Activated CD4-positive, alpha-beta T cell treated with anti-CD3 and anti-CD28 coated beads, Interleukin-2, amount 10 ng/mL, durations not matched to agents 24 days and 14 days (primary cell): ENCODE results near the gene MICAL3. TPM values are rescaled to one million over a fixed set of nuclear protein-coding genes. Genes with fewer than 3 reads are reported as not detected.

Experiments used
- DNase-seq: peaks from one replicate; pipeline ENCODE4 v3.0.0; 2022
- H3K27ac Mint-ChIP-seq: one replicate; pipeline ENCODE4 v1.8.0; 2022; ENCODE audit warnings: mild to moderate bottlenecking, mixed read lengths
- H3K27me3 Mint-ChIP-seq: one replicate; pipeline ENCODE4 v1.8.0; 2022; ENCODE audit warnings: mixed read lengths
- H3K36me3 Mint-ChIP-seq: one replicate; pipeline ENCODE4 v1.8.0; 2022; ENCODE audit warnings: low read depth, mild to moderate bottlenecking, mixed read lengths
- H3K4me1 Mint-ChIP-seq: one replicate; pipeline ENCODE4 v1.8.0; 2021; ENCODE audit warnings: mixed read lengths
- H3K4me3 Mint-ChIP-seq: one replicate; pipeline ENCODE4 v1.8.0; 2022; ENCODE audit warnings: mild to moderate bottlenecking, moderate library complexity, mixed read lengths
- H3K9me3 Mint-ChIP-seq: one replicate; pipeline ENCODE4 v1.8.0; 2021; ENCODE audit warnings: mixed read lengths
- intact Hi-C: fragments of 100-400 bp; cut with micrococcal nuclease; formaldehyde crosslinking; loops from one replicate; pipeline ENCODE4 v1.15.1; 2023
- total RNA-seq: library from RNA; stranded (reverse); gene quantifications from 2 replicates; pipeline ENCODE4 v1.2.3, GENCODE V29; 2022

Gene MICAL3
- total RNA-seq, 1 donor from 2014 or later = 51.2 TPM

- peak; percentile 62 for DNase-seq
- Mint-ChIP-seq H3K4me1 (peaks cover 8% of the 10 kb centered on the region), H3K4me3 (no peak overlapping the region), H3K36me3 (no peaks in the 10 kb centered on the region), H3K9me3 (no peaks in the 10 kb centered on the region), H3K27me3 (no peaks in the 10 kb centered on the region), H3K27ac (peak overlapping the region; percentile 58)
- intact Hi-C loops = loop anchor here (10.0 kb wide), 1 partner anchor 50 kb away; the partner anchor contains the start of gene MICAL3
Measured at GRCh38 chr22:17974703-17975372, 49.5 kb downstream of the MICAL3 start.

- H3K4me1 Mint-ChIP-seq = peaks cover 8% of the 10 kb centered on the region
- H3K27me3 Mint-ChIP-seq = no peaks in the 10 kb centered on the region
- DNase-seq = no peak
- H3K9me3 Mint-ChIP-seq = no peaks in the 10 kb centered on the region
- intact Hi-C loops = loop anchor here (10.0 kb wide), 1 partner anchor 51 kb away; the partner anchor contains the start of gene MICAL3
- H3K4me3 Mint-ChIP-seq = no peak overlapping the region
- no peak overlapping the region for H3K27ac Mint-ChIP-seq
- H3K36me3 Mint-ChIP-seq = peaks cover 2% of the 10 kb centered on the region
Measured at GRCh38 chr22:17974087-17974486, 50.3 kb downstream of the MICAL3 start.

- H3K9me3 Mint-ChIP-seq = no peaks in the 10 kb centered on the region
- H3K4me3 Mint-ChIP-seq = no peak overlapping the region
- H3K4me1 Mint-ChIP-seq = peaks cover 8% of the 10 kb centered on the region
- H3K36me3 Mint-ChIP-seq = peaks cover 2% of the 10 kb centered on the region
- H3K27ac Mint-ChIP-seq = no peak overlapping the region
- H3K27me3 Mint-ChIP-seq = no peaks in the 10 kb centered on the region
- intact Hi-C loops = loop anchor here (10.0 kb wide), 1 partner anchor 52 kb away; the partner anchor contains the start of gene MICAL3
- DNase-seq = no peak
Measured at GRCh38 chr22:17973217-17973616, 51.1 kb downstream of the MICAL3 start.

GRCh38 chr22:17972385-17973191 is 51.8 kb downstream of the MICAL3 start:
- H3K4me3 Mint-ChIP-seq = no peak overlapping the region
- no peak for DNase-seq
- H3K36me3 Mint-ChIP-seq = peaks cover 2% of the 10 kb centered on the region
- intact Hi-C loops = loop anchor here (10.0 kb wide), 1 partner anchor 52 kb away; the partner anchor contains the start of gene MICAL3
- H3K27ac Mint-ChIP-seq = no peak overlapping the region
- no peaks in the 10 kb centered on the region for H3K9me3 Mint-ChIP-seq
- peaks cover 8% of the 10 kb centered on the region for H3K4me1 Mint-ChIP-seq
- no peaks in the 10 kb centered on the region for H3K27me3 Mint-ChIP-seq

- Mint-ChIP-seq H3K9me3 (no peaks in the 10 kb centered on the region), H3K4me1 (peaks cover 8% of the 10 kb centered on the region), H3K36me3 (peaks cover 2% of the 10 kb centered on the region), H3K27me3 (no peaks in the 10 kb centered on the region), H3K4me3 (no peak overlapping the region), H3K27ac (no peak overlapping the region)
- intact Hi-C loops = loop anchor here (10.0 kb wide), 1 partner anchor 53 kb away; the partner anchor contains the start of gene MICAL3
- DNase-seq = no peak
Measured at GRCh38 chr22:17971711-17972110, 52.6 kb downstream of the MICAL3 start.

- H3K36me3 Mint-ChIP-seq = peaks cover 2% of the 10 kb centered on the region
- H3K4me3 Mint-ChIP-seq = no peak overlapping the region
- H3K9me3 Mint-ChIP-seq = no peaks in the 10 kb centered on the region
- H3K4me1 Mint-ChIP-seq = peaks cover 6% of the 10 kb centered on the region
- H3K27ac Mint-ChIP-seq = no peak overlapping the region
- no peak for DNase-seq
- intact Hi-C loops = loop anchor here (10.0 kb wide), 1 partner anchor 55 kb away; the partner anchor contains the start of gene MICAL3
- H3K27me3 Mint-ChIP-seq = no peaks in the 10 kb centered on the region
Measured at GRCh38 chr22:17970201-17970708, 54.1 kb downstream of the MICAL3 start.

- intact Hi-C loops = loop anchor here (10.0 kb wide), 1 partner anchor 55 kb away; the partner anchor contains the start of gene MICAL3
- H3K27me3 Mint-ChIP-seq = no peaks in the 10 kb centered on the region
Measured at GRCh38 chr22:17969701-17970113, 54.7 kb downstream of the MICAL3 start.

GRCh38 chr22:17968126-17968525 is 56.2 kb downstream of the MICAL3 start:
- peaks cover 2% of the 10 kb centered on the region for H3K36me3 Mint-ChIP-seq
- no peak overlapping the region for H3K27ac Mint-ChIP-seq
- intact Hi-C loops = no loop called here
- no peaks in the 10 kb centered on the region for H3K27me3 Mint-ChIP-seq
- no peaks in the 10 kb centered on the region for H3K4me1 Mint-ChIP-seq
- H3K4me3 Mint-ChIP-seq = no peak overlapping the region
- DNase-seq = no peak
- H3K9me3 Mint-ChIP-seq = no peaks in the 10 kb centered on the region

More at GRCh38 chr22:17969701-17970113, 54.7 kb downstream of the MICAL3 start:
- no peak for DNase-seq
- Mint-ChIP-seq H3K27ac (no peak overlapping the region), H3K4me3 (no peak overlapping the region), H3K9me3 (no peaks in the 10 kb centered on the region), H3K36me3 (peaks cover 2% of the 10 kb centered on the region), H3K4me1 (peaks cover under 1% of the 10 kb centered on the region)

GRCh38 chr22:17966403-17966717 is 58.0 kb downstream of the MICAL3 start:
- no peak overlapping the region for H3K27ac Mint-ChIP-seq
- intact Hi-C loops = no loop called here
- no peaks in the 10 kb centered on the region for H3K27me3 Mint-ChIP-seq
- no peak for DNase-seq
- H3K4me1 Mint-ChIP-seq = no peaks in the 10 kb centered on the region
- H3K36me3 Mint-ChIP-seq = peaks cover 2% of the 10 kb centered on the region
- no peaks in the 10 kb centered on the region for H3K9me3 Mint-ChIP-seq
- no peak overlapping the region for H3K4me3 Mint-ChIP-seq

GRCh38 chr22:17965538-17966402 is 58.6 kb downstream of the MICAL3 start:
- DNase-seq = no peak
- Mint-ChIP-seq H3K36me3 (peaks cover 2% of the 10 kb centered on the region), H3K9me3 (no peaks in the 10 kb centered on the region), H3K4me3 (no peak overlapping the region), H3K4me1 (no peaks in the 10 kb centered on the region), H3K27me3 (no peaks in the 10 kb centered on the region), H3K27ac (no peak overlapping the region)
- intact Hi-C loops = no loop called here

- no peaks in the 10 kb centered on the region for H3K9me3 Mint-ChIP-seq
- intact Hi-C loops = no loop called here
Measured at GRCh38 chr22:17964643-17965042, 59.7 kb downstream of the MICAL3 start.

GRCh38 chr22:17964156-17964555 is 60.2 kb downstream of the MICAL3 start:
- no peaks in the 10 kb centered on the region for H3K36me3 Mint-ChIP-seq
- no peak overlapping the region for H3K27ac Mint-ChIP-seq
- H3K4me3 Mint-ChIP-seq = no peak overlapping the region
- no peak for DNase-seq
- no peaks in the 10 kb centered on the region for H3K9me3 Mint-ChIP-seq
- no peaks in the 10 kb centered on the region for H3K27me3 Mint-ChIP-seq
- H3K4me1 Mint-ChIP-seq = no peaks in the 10 kb centered on the region
- intact Hi-C loops = no loop called here

More at GRCh38 chr22:17964643-17965042, 59.7 kb downstream of the MICAL3 start:
- Mint-ChIP-seq H3K4me1 (no peaks in the 10 kb centered on the region), H3K4me3 (no peak overlapping the region), H3K36me3 (peaks cover 2% of the 10 kb centered on the region), H3K27me3 (no peaks in the 10 kb centered on the region), H3K27ac (no peak overlapping the region)
- no peak for DNase-seq

- no peak overlapping the region for H3K27ac Mint-ChIP-seq
- intact Hi-C loops = no loop called here
- H3K4me1 Mint-ChIP-seq = no peaks in the 10 kb centered on the region
- no peaks in the 10 kb centered on the region for H3K9me3 Mint-ChIP-seq
- H3K4me3 Mint-ChIP-seq = no peak overlapping the region
- H3K27me3 Mint-ChIP-seq = no peaks in the 10 kb centered on the region
- no peak for DNase-seq
- no peaks in the 10 kb centered on the region for H3K36me3 Mint-ChIP-seq
Measured at GRCh38 chr22:17963015-17963414, 61.3 kb downstream of the MICAL3 start.
